Measurements from ENCODE around the gene CFAP97D1.

- TF ChIP-seq CTCF (tag by site-specific recombination; IDR thresholded peaks at IDR 0.05) (no peak), ZNF394 (tag by site-specific recombination; IDR thresholded peaks at IDR 0.05; ENCODE audit: borderline replicate concordance) (no peak), REST (tag by site-specific recombination; IDR thresholded peaks at IDR 0.05) (no peak), PRDM10 (tag by site-specific recombination; IDR thresholded peaks at IDR 0.05) (no peak), ZNF2 (tag by site-specific recombination; IDR thresholded peaks at IDR 0.05) (no peak), FEZF1 (tag by site-specific recombination; IDR thresholded peaks at IDR 0.05) (no peak), ZFP3 (tag by site-specific recombination; IDR thresholded peaks at IDR 0.05; ENCODE audit: low read depth) (no peak), ZNF121 (tag by site-specific recombination; IDR thresholded peaks at IDR 0.05) (no peak), INSM2 (tag by site-specific recombination; IDR thresholded peaks at IDR 0.05) (no peak), ZNF138 (tag by site-specific recombination; IDR thresholded peaks at IDR 0.05; ENCODE audit: borderline replicate concordance) (no peak), PBX3 (CRISPR knock-in tag; IDR thresholded peaks at IDR 0.05) (no peak), ZNF114 (tag by site-specific recombination; IDR thresholded peaks at IDR 0.05) (no peak)
Measured at GRCh38 chr17:43780135-43780534, at the start of gene CFAP97D1.

Data from HEK293 (cell line).